Panc1 (cell line): Measurements from ENCODE around the gene RABGAP1L.

Source experiments
- TCF7L2 ChIP-seq: IDR thresholded peaks from 2 replicates; pipeline ENCODE4 v1.6.1; 2011; ENCODE audit warnings: mild to moderate bottlenecking, low read depth, low read length, inconsistent platforms
- TF ChIP-seq, protein P1 (sequence below): fragments of 450-650 bp; IDR thresholded peaks from 2 replicates; pipeline ENCODE4 v1.5.1; 2017; ENCODE audit warnings: mild to moderate bottlenecking

DNA sequence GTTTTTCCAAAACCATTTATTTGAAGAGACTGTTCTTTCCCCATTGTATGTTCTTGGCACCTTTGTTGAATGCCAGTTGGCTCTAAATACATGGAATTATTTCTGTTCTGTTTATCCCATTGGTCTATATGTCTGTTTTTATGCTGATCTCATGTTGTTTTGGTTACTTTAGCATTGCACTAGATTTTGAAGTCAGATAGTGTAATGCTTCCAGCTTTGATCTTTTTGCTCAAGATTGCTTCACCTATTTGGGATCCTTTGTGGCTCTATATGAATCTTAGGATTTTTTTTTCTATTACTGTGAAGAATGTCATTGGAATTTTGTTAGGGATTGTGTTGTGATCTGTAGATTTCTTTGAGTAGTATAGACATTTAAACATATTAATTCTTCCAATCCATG, 149.3 kb downstream of the RABGAP1L start:
- TF ChIP-seq, protein P1, sequence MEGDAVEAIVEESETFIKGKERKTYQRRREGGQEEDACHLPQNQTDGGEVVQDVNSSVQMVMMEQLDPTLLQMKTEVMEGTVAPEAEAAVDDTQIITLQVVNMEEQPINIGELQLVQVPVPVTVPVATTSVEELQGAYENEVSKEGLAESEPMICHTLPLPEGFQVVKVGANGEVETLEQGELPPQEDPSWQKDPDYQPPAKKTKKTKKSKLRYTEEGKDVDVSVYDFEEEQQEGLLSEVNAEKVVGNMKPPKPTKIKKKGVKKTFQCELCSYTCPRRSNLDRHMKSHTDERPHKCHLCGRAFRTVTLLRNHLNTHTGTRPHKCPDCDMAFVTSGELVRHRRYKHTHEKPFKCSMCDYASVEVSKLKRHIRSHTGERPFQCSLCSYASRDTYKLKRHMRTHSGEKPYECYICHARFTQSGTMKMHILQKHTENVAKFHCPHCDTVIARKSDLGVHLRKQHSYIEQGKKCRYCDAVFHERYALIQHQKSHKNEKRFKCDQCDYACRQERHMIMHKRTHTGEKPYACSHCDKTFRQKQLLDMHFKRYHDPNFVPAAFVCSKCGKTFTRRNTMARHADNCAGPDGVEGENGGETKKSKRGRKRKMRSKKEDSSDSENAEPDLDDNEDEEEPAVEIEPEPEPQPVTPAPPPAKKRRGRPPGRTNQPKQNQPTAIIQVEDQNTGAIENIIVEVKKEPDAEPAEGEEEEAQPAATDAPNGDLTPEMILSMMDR: no peak
- TF ChIP-seq TCF7L2: no peak
